Epithelial cell of esophagus (primary cell): ENCODE measurements around the gene SFMBT2.
"Not testable (repeated sequence)": the region's sequence is repeated elsewhere in the genome, so short reads cannot be mapped to it uniquely, and the experiment has no call there.

Source experiments
- DNase-seq: peaks from one replicate; pipeline ENCODE4 v3.0.0; 2010; ENCODE audit warnings: low read depth
- H3K4me3 ChIP-seq: 2 replicates; pipeline ENCODE4 v1.5.1; 2011; ENCODE audit warnings: mild to moderate bottlenecking, low read length, control low read depth
- TF ChIP-seq, protein P1 (sequence below): IDR thresholded peaks from 2 replicates; pipeline ENCODE4 v1.5.1; 2011; ENCODE audit warnings: low read depth, mild to moderate bottlenecking, low read length, control low read depth, inconsistent platforms; ENCODE audit not compliant: insufficient read depth; ENCODE audit errors: missing control alignments

Gene SFMBT2

DNA sequence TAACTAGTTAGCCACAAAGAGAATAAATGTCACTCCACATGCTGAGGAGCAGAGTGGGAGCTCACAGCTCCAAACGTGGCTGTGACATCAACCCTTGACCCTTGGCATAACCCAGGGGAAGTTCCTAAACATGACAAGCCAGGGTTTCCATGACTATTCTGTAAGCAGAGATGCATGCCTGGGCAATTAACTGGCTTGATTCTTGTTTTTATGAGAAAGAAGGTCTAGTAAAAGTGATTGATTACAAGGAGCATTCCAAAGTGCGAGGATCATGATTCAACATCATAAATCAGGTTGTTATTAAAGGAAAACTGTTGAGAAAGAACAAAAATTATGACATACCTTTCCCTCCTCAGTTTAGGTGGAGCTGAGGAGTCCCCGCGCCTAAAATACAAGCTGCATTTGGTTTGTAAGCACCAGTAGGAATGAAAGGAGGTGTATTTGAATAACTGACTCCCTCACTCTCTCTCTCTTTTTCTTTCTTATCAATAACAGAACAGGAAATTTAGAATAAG is 108.4 kb downstream of the SFMBT2 start:
- H3K4me3 ChIP-seq: no peak overlapping the region
- TF ChIP-seq, protein P1, sequence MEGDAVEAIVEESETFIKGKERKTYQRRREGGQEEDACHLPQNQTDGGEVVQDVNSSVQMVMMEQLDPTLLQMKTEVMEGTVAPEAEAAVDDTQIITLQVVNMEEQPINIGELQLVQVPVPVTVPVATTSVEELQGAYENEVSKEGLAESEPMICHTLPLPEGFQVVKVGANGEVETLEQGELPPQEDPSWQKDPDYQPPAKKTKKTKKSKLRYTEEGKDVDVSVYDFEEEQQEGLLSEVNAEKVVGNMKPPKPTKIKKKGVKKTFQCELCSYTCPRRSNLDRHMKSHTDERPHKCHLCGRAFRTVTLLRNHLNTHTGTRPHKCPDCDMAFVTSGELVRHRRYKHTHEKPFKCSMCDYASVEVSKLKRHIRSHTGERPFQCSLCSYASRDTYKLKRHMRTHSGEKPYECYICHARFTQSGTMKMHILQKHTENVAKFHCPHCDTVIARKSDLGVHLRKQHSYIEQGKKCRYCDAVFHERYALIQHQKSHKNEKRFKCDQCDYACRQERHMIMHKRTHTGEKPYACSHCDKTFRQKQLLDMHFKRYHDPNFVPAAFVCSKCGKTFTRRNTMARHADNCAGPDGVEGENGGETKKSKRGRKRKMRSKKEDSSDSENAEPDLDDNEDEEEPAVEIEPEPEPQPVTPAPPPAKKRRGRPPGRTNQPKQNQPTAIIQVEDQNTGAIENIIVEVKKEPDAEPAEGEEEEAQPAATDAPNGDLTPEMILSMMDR: no peak
- no peak for DNase-seq

- TF ChIP-seq, protein P1: no peak
- no peak overlapping the region for H3K4me3 ChIP-seq
- DNase-seq: no peak
Observed at GRCh38 chr10:7301006-7301778, 109.6 kb downstream of the SFMBT2 start.

- DNase-seq: no peak
- H3K4me3 ChIP-seq: no peak overlapping the region
- TF ChIP-seq, protein P1: no peak
Observed at GRCh38 chr10:7300384-7300971, 110.4 kb downstream of the SFMBT2 start.

DNA sequence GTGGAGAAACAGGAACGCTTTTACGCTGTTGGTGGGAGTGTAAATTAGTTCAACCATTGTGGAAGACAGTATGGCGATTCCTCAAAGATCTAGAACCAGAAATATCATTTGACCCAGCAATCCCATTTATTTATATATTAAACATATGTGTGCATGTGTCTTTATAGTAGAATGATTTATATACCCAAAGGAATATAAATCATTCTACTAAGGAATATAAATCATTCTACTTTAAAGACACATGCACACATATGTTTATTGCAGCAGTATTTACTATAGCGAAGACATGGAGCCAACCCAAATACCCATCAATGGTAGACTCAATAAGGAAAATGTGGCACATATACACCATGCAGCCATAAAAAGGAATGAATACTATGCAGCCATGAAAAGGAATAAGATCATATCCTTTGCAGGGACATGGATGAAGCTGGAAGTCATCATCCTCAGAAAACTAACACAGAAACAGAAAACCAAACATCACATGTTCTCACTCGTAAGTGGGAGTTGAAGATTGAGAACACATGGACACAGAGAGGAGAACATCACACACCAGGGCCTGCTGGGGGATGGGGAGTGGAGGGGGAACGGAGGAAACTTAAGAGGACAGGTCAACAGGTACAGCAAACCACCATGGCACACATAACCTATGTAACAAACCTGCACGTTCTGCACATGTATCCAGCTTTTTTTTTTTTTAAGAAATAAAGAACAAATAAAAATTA is 111.1 kb downstream of the SFMBT2 start:
- not testable (repeated sequence) for H3K4me3 ChIP-seq, DNase-seq

DNA sequence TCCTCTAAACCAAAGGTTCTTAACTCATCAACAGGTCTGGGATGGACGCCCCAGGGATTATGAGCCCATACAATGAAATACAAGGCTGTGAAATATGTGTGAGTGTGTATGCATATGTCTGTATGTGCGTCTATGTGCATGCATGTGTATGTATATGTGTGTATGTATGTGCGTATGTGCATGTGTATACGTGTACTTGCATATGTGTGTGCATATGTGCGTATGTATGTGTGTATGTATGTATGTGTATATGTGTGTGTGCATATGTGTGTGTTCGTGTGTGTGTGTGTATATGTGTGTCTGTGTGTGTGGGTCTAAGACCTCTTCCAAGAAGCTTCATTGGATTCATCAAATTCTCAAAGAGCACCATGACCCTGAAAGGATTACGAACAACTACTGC is 112.3 kb downstream of the SFMBT2 start:
- no peak for DNase-seq
- TF ChIP-seq, protein P1: no peak

GRCh38 chr10:7297094-7297493 is 113.7 kb downstream of the SFMBT2 start:
- TF ChIP-seq, protein P1: no peak
- H3K4me3 ChIP-seq: no peak overlapping the region
- no peak for DNase-seq

More for the DNA sequence above, 112.3 kb downstream of the SFMBT2 start:
- H3K4me3 ChIP-seq: no peak overlapping the region

DNA sequence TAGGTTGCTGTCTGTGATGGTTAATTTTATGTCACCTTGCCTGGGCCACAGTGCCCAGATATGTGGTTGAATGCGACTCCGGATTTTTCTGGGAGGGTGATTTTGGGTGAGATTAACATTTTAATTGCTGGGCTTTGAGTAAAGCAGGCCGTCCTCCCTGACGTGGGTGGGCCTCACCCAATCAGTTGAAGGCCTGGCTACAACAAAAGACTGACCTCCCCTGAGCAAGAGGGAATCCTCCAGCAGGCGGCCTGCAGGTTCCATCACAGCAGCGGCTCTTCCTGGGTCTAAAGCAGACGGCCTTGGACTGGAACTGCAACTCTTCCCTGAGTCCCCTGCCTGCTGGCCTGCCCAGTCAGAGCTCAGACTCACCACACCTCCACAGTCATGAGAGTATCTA is 114.2 kb downstream of the SFMBT2 start:
- no peak overlapping the region for H3K4me3 ChIP-seq
- TF ChIP-seq, protein P1: no peak
- no peak for DNase-seq
